Panc1 (cell line): Measurements from ENCODE around the gene TNPO1. TPM values are rescaled to one million over a fixed set of nuclear protein-coding genes. Genes with fewer than 3 reads are reported as not detected.

Experiments
- ATAC-seq: fragments of 200-7000 bp; cut with Tn5 transposase; 2 replicates; pipeline ENCODE4 v1.9.1; 2020; ENCODE audit warnings: mild to moderate bottlenecking, moderate library complexity
- BruUV-seq: library from RNA; stranded (reverse); fragments of 400-500 nt; replicated peaks from 2 replicates; lab custom pipeline; 2021; lab: Mats Ljungman, UMichigan
- CTCF ChIA-PET: fragments of 300-600 bp; sonication (Branson Sonifier 250); formaldehyde crosslinking; loops from one replicate; lab custom pipeline; 2022; ENCODE audit warnings: antibody characterized with exemption; lab: Charles Lee
- POLR2A ChIA-PET: fragments of 300-600 bp; sonication (Branson Sonifier 250); formaldehyde crosslinking; loops from one replicate; lab custom pipeline; 2022; ENCODE audit warnings: antibody characterized with exemption; lab: Charles Lee
- DNase-seq: peaks from one replicate; pipeline ENCODE4 v3.0.0-alpha.2; 2010; ENCODE audit warnings: low read depth, low spot score
- H3K27ac ChIP-seq: 2 replicates; pipeline ENCODE4 v1.5.1; 2011; ENCODE audit warnings: mild to moderate bottlenecking, low read length, inconsistent platforms
- H3K27me3 ChIP-seq: fragments of 200-500 bp; sonication (Bioruptor generic); 2 replicates; pipeline ENCODE4 v1.6.0; 2014; ENCODE audit warnings: low read length, inconsistent platforms; ENCODE audit not compliant: control insufficient read depth, insufficient read depth
- H3K36me3 ChIP-seq: fragments of 200-500 bp; sonication (Bioruptor generic); 2 replicates; pipeline ENCODE4 v1.5.1; 2014; ENCODE audit warnings: inconsistent platforms, mild to moderate bottlenecking, low read length, moderate library complexity; ENCODE audit not compliant: control insufficient read depth, insufficient read depth
- H3K4me1 ChIP-seq: 2 replicates; pipeline ENCODE4 v1.5.1; 2011; ENCODE audit warnings: inconsistent platforms, mild to moderate bottlenecking, low read length, moderate library complexity; ENCODE audit not compliant: control insufficient read depth, insufficient read depth
- H3K4me3 ChIP-seq, 2 experiments: 2 replicates each; pipeline ENCODE4 v1.5.1; 2011 to 2012; ENCODE audit warnings: low read depth in 2 of 2, low read length in 2 of 2, mild to moderate bottlenecking in 2 of 2, inconsistent platforms in 1 of 2, moderate library complexity in 1 of 2
- H3K9me3 ChIP-seq: fragments of 200-500 bp; sonication (Bioruptor generic); 2 replicates; pipeline ENCODE4 v1.5.1; 2014; ENCODE audit warnings: low read depth, mild to moderate bottlenecking, inconsistent platforms, low read length, moderate library complexity; ENCODE audit not compliant: control insufficient read depth, insufficient read depth
- CTCF ChIP-seq: fragments of 450-650 bp; IDR thresholded peaks from 2 replicates; pipeline ENCODE4 v1.5.1; 2017; ENCODE audit warnings: mild to moderate bottlenecking
- POLR2AphosphoS5 ChIP-seq: IDR thresholded peaks from 2 replicates; pipeline ENCODE4 v1.6.1; 2012; ENCODE audit warnings: mild to moderate bottlenecking, low read depth, low read length, moderate library complexity
- REST ChIP-seq, 2 experiments: IDR thresholded peaks; 2 replicates each; pipeline ENCODE4 v1.6.1; 2011 to 2012; ENCODE audit warnings: low read depth in 2 of 2, control low read depth in 1 of 2, low read length in 1 of 2, mild to moderate bottlenecking in 1 of 2, moderate library complexity in 1 of 2; ENCODE audit not compliant: insufficient read depth in 1 of 2
- SIN3A ChIP-seq: IDR thresholded peaks from 2 replicates; pipeline ENCODE4 v1.6.1; 2012; ENCODE audit warnings: low read depth, mild to moderate bottlenecking, low read length, moderate library complexity, borderline replicate concordance; ENCODE audit not compliant: insufficient read depth
- TCF7L2 ChIP-seq: IDR thresholded peaks from 2 replicates; pipeline ENCODE4 v1.6.1; 2011; ENCODE audit warnings: mild to moderate bottlenecking, low read depth, low read length, inconsistent platforms
- in situ Hi-C: cut with HindIII; loops from 2 replicates; pipeline ENCODE4 v1.10.0; 2016; ENCODE audit warnings: low sequenced_read_pairs, low pct_unique_long_range_greater_than_20kb
- intact Hi-C: fragments of 100-400 bp; cut with micrococcal nuclease; formaldehyde crosslinking; loops from one replicate; pipeline ENCODE4 v1.10.0; 2022; ENCODE audit not compliant: unreplicated experiment
- total RNA-seq: library from RNA; stranded (reverse); gene quantifications from one replicate; pipeline ENCODE4 v1.2.1, GENCODE V29; 2021; ENCODE audit not compliant: unreplicated experiment

The TNPO1 gene
- total RNA-seq, 1 experiment from 2014 or later: 169 TPM

GRCh38 chr5:72837524-72838096, 21.1 kb downstream of the TNPO1 start:
- ATAC-seq (no peak), DNase-seq (no peak)
- ChIA-PET CTCF (no interaction called here), POLR2A (no interaction called here)
- H3K4me3 ChIP-seq: no peak overlapping the region
- TF ChIP-seq SIN3A: no peak
- TF ChIP-seq POLR2AphosphoS5: no peak
- H3K4me1 ChIP-seq: peaks cover 17% of the 10 kb centered on the region
- intact Hi-C loops: no loop called here
- no TSS peak for BruUV-seq
- H3K27ac ChIP-seq: no peak overlapping the region
- no peaks in the 10 kb centered on the region for H3K36me3 ChIP-seq
- H3K27me3 ChIP-seq: no peaks in the 10 kb centered on the region
- in situ Hi-C loops: no loop called here
- H3K9me3 ChIP-seq: no peaks in the 10 kb centered on the region

- no TSS peak for BruUV-seq
- no peak overlapping the region for H3K27ac ChIP-seq
- no peaks in the 10 kb centered on the region for H3K9me3 ChIP-seq
- no peaks in the 10 kb centered on the region for H3K27me3 ChIP-seq
- no peak for DNase-seq
- H3K4me3 ChIP-seq: no peak overlapping the region
- intact Hi-C loops (no loop called here), in situ Hi-C loops (no loop called here)
- no peaks in the 10 kb centered on the region for H3K36me3 ChIP-seq
- no peak for TF ChIP-seq TCF7L2
- no peak for TF ChIP-seq POLR2AphosphoS5
- no peak for TF ChIP-seq SIN3A
- TF ChIP-seq REST (IDR thresholded peaks at IDR 0.05; ENCODE audit: insufficient read depth in 1 of 2, low read depth in 2 of 2, low read length in 1 of 2): no peak
- TF ChIP-seq CTCF: no peak
- H3K4me1 ChIP-seq: peaks cover 39% of the 10 kb centered on the region
- POLR2A ChIA-PET: no interaction called here
- CTCF ChIA-PET: no interaction called here
- ATAC-seq: no peak
These were observed 23.6 kb downstream of the TNPO1 start for GRCh38 chr5:72840041-72840440.
